Muscle of arm (tissue), 12 donors: ENCODE results near the gene SPRY4. TPM values are rescaled to one million over a fixed set of nuclear protein-coding genes. Genes with fewer than 3 reads are reported as not detected.

Experiments
- DNase-seq: peaks from one replicate; pipeline ENCODE4 v3.0.0-alpha.2; 2013
- polyA plus RNA-seq, 12 donors: library from polyadenylated mRNA; unstranded; fragments of 120-200 nt; gene quantifications; one replicate each; pipeline ENCODE4 v1.2.1, GENCODE V29; 2013; ENCODE audit not compliant: insufficient read length in 12 of 12

Gene SPRY4
- polyA plus RNA-seq, 12 donors = 39.4 to 65.3 (median 52.9) TPM; not detected in 1

GRCh38 chr5:142263346-142263745 lies 61.5 kb downstream of the SPRY4 start:
- no peak for DNase-seq

- DNase-seq = no peak
Observed at GRCh38 chr5:142262683-142263082, 62.1 kb downstream of the SPRY4 start.

Other genes with a start within 250 kb of the SPRY4 start
- 10 to 100 TPM in 11 of 12 donors, not detected in 1; 58.5 to 92.8 (median 69.9) TPM for gene NDFIP1, start 216.2 kb downstream of the SPRY4 start, polyA plus RNA-seq